ENCODE measurements around the gene PYROXD2. TPM values are rescaled to one million over a fixed set of nuclear protein-coding genes. Genes with fewer than 3 reads are reported as not detected.

The PYROXD2 gene
- total RNA-seq, 1 experiment from 2014 or later, result 4.0 TPM

- Mint-ChIP-seq H3K4me1 (ENCODE audit: insufficient read depth, unreplicated experiment) (peaks cover 8% of the 10 kb centered on the region), H3K36me3 (ENCODE audit: insufficient read depth, unreplicated experiment) (peaks cover 7% of the 10 kb centered on the region), H3K4me3 (ENCODE audit: unreplicated experiment) (no peak overlapping the region), H3K27me3 (ENCODE audit: insufficient read depth, unreplicated experiment) (peaks cover 19% of the 10 kb centered on the region), H3K27ac (ENCODE audit: low read depth, unreplicated experiment) (no peak overlapping the region), H3K9me3 (ENCODE audit: unreplicated experiment) (no peaks in the 10 kb centered on the region)
- ChIA-PET POLR2A (no interaction called here), CTCF (interaction anchor here (0.5 to 0.6 kb wide), 3 partner anchors 20 to 64 kb away, joined by 3 read pairs; no protein-coding TSS in a partner anchor)
- intact Hi-C loops (cut with micrococcal nuclease), result no loop called here
- DNase-seq (ENCODE audit: unreplicated experiment), result peak; percentile 55
- no peak for TF ChIP-seq CTCF (IDR thresholded peaks at IDR 0.05; ENCODE audit: unreplicated experiment)
- no TSS peak for BruUV-seq (replicated peaks)
Observed at GRCh38 chr10:98374217-98374985, 40.6 kb downstream of the PYROXD2 start.

- ChIA-PET CTCF (interaction anchor here (0.6 to 0.9 kb wide), 2 partner anchors 8 to 13 kb away, joined by 3 to 5 read pairs; no protein-coding TSS in a partner anchor), POLR2A (no interaction called here)
- peaks cover 7% of the 10 kb centered on the region for H3K36me3 Mint-ChIP-seq (ENCODE audit: insufficient read depth, unreplicated experiment)
- intact Hi-C loops (cut with micrococcal nuclease), result no loop called here
- no peak overlapping the region for H3K4me3 Mint-ChIP-seq (ENCODE audit: unreplicated experiment)
- TF ChIP-seq CTCF (IDR thresholded peaks at IDR 0.05; ENCODE audit: unreplicated experiment), result no peak
- peaks cover 8% of the 10 kb centered on the region for H3K4me1 Mint-ChIP-seq (ENCODE audit: insufficient read depth, unreplicated experiment)
- no peaks in the 10 kb centered on the region for H3K9me3 Mint-ChIP-seq (ENCODE audit: unreplicated experiment)
- no TSS peak for BruUV-seq (replicated peaks)
- H3K27me3 Mint-ChIP-seq (ENCODE audit: insufficient read depth, unreplicated experiment), result peaks cover 22% of the 10 kb centered on the region
- H3K27ac Mint-ChIP-seq (ENCODE audit: low read depth, unreplicated experiment), result no peak overlapping the region
- DNase-seq (ENCODE audit: unreplicated experiment), result no peak
Observed at GRCh38 chr10:98373260-98374040, 41.5 kb downstream of the PYROXD2 start.

- no peak for TF ChIP-seq CTCF (IDR thresholded peaks at IDR 0.05; ENCODE audit: unreplicated experiment)
- Mint-ChIP-seq H3K9me3 (ENCODE audit: unreplicated experiment) (no peaks in the 10 kb centered on the region), H3K4me3 (ENCODE audit: unreplicated experiment) (no peak overlapping the region), H3K27me3 (ENCODE audit: insufficient read depth, unreplicated experiment) (peaks cover 20% of the 10 kb centered on the region), H3K36me3 (ENCODE audit: insufficient read depth, unreplicated experiment) (no peaks in the 10 kb centered on the region), H3K4me1 (ENCODE audit: insufficient read depth, unreplicated experiment) (peaks cover 8% of the 10 kb centered on the region), H3K27ac (ENCODE audit: low read depth, unreplicated experiment) (no peak overlapping the region)
- ChIA-PET CTCF (no interaction called here), POLR2A (interaction anchor here (0.6 to 1.7 kb wide), 2 partner anchors 15 to 34 kb away, joined by 3 read pairs; no protein-coding TSS in a partner anchor)
- no TSS peak for BruUV-seq (replicated peaks)
- intact Hi-C loops (cut with micrococcal nuclease), result no loop called here
- no peak for DNase-seq (ENCODE audit: unreplicated experiment)
Observed at GRCh38 chr10:98370831-98371820, 43.9 kb downstream of the PYROXD2 start.

Measured in MCF 10A (cell line).